Islet precursor cell (in vitro differentiated cells): ENCODE results near the gene ELP6.
A peak's percentile ranks its signal among the peaks of the same experiment; 100 is the strongest.
"Not testable (repeated sequence)": the region's sequence is repeated elsewhere in the genome, so short reads cannot be mapped to it uniquely, and the experiment has no call there.

Experiments
- DNase-seq: peaks from one replicate; pipeline ENCODE4 v3.0.0-alpha.2; 2018

The ELP6 gene

GRCh38 chr3:47505267-47505666 is 8.2 kb downstream of the ELP6 start:
- DNase-seq: not testable (repeated sequence)

DNA sequence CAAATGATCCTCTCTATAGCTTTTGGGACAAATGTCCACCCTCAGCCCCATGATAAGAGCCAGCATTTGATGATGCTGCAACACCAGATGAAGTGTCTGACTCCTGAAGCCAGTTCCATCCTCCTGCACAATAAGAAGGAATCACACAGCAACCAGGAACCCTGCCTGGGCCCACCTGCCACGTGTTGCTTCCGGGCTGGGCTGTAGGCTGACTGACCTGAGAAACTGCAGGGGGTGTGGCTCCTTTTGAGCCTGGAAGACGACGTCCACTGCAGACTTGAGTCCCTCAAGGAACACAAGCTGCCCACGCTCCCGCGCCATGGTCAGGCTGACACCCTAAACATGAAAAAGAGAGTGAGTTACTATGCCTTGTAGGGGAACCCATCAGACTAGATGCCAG is 9.4 kb downstream of the ELP6 start:
- no peak for DNase-seq

DNA sequence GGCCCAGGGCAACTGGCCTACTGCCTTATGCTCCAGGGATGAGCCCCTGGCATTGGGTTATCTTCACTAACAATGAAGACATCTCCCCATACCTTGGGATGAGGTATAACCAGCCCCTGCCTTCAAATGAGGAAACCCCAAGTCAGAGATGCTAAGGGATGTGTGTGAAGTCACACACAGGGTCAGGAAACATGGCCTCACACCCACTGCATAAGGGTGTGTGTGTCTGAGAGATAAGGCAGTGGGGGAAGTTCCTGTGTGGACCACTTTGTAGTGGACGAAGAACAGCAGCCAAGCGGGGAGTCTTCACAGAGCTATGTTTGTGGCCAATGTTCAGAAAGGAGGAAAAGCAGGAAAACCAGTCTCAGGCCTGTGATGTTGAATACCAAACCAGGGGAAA is 10.5 kb downstream of the ELP6 start:
- no peak for DNase-seq

DNA sequence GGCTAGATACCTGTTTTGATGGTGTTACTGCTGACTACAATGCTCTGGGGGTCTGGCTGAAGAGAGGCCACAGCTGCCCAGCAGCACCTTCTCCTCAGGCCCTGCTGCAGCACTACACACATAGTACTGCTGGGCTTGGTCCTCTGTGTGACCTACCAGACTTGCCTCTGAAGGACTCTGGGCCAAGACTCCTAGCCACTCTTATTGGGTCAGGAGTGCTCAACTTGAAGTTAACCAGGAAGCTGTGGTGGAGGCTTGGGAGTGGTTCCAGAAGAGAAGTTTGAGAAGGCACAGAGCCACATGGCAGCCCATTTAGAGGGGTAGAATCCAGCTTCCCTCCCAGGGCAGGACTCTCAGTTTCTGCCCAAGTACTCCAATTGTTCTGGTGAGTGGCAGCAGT is 16.6 kb downstream of the ELP6 start:
- DNase-seq: no peak

DNA sequence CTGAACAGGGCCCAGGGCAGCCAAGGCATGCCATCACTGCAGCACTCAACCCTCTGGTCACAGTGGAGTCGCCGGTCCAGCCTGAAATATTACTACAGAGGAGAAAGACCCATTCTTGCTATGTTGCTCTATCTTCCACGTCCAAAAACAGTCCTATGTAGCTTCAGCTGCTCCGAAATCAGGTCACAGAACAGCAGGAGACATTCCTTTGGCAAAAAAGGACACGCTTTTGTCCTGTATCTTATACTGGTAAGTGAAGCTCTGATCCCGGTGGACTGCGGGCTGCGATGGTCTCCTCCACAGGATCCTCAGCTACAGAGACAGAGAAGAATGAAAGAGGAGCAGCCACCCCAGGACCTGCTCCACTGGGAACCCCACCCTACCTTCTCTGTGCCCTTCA is 17.6 kb downstream of the ELP6 start:
- DNase-seq: no peak

- no peak for DNase-seq
These were observed 18.4 kb downstream of the ELP6 start for GRCh38 chr3:47495111-47495510.

DNA sequence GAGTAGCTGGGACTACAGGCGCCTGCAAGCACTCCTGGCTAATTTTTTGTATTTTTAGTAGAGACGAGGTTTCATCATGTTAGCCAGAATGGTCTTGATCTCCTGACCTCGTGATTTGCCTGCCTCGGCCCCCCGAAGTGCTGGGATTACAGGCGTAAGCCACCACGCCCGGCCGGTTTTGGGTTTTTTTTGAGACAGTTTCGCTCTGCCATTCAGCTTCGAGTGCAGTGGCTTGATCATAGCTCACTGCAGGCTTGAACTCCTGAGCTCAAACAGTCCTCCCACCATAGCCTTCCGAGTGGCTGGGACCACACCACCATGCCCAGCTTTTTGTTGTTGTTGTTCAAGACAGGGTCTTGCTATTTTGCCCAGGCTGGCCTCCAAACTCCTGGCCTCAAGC is 21.7 kb downstream of the ELP6 start:
- DNase-seq: no peak

- DNase-seq: no peak
These were observed 22.3 kb downstream of the ELP6 start for GRCh38 chr3:47491186-47491585.

DNA sequence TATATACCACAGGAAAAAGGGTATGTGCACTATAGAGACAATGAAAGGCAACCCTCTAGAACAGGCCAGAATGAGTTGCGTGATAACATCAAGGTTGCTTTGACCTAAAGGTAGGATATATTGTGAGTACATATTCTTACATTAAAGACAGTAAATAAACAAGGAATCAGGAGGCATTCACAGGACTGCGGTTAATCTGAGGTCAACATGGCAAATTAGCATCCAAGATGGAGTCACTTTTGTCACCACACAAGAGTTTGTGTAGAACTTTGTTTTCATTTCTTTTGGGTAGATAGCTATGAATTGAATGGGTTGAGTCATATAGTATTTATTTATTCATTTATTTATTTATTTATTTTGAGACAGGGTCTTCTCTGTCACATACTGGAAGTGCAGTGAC is 26.2 kb downstream of the ELP6 start:
- DNase-seq: no peak

DNA sequence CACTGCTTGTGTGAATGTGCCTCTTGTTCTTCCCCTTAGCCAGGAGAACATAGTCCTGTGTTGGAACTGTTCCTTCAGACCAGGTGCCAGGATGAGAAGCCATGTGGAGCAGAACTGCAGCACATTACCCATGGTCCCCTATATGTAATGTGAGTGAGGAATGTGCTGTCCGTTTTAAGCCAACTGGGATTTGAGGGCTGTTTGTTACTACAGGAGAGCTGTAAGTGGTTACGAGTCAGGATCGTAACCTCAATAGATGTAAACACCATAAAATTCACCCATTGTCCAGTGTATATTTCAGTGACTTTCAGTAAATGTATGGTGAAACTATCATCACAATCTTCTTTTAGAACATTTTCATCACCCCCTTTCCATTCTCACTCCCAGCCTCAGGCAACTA is 27.7 kb downstream of the ELP6 start:
- no peak for DNase-seq

GRCh38 chr3:47482366-47482765 is 31.1 kb downstream of the ELP6 start:
- DNase-seq: no peak

DNA sequence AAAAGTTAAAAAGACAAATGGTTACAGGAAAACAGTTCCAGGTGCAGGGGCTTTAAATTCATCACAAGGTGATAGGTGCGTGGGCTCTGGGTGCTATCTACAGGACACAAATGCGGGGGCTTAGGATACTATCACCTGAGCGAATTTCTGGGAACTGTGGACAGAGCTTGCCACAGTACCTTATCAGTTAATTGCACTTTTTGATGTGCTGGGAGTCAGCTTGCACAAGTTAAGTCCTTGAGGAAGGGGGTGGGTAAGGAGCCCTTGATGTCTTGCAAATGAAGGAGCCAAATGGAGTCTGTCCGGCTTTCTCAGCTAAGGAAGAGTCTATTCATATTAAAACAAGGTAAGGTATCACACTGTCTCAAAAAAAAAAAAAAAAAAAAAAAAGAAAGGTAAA is 31.7 kb downstream of the ELP6 start:
- DNase-seq: not testable (repeated sequence)

DNA sequence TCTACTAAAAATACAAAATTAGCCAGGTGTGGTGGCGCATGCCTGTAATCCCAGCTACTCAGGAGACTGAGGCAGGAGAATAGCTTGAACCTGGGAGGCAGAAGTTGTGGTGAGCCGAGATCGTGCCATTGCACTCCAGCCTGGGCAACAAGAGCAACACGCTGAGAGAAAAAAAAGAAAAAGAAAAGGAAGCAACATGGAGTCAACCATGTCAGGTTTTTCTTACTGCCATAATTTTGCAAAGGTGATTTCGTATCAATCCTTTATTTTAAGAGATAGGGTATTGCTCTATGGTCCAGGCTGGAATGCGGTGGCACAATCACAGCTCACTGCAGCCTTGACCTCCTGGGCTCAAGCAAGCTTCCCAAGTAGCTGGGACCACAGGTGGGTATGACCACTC is 33.2 kb downstream of the ELP6 start:
- DNase-seq: not testable (repeated sequence)

DNA sequence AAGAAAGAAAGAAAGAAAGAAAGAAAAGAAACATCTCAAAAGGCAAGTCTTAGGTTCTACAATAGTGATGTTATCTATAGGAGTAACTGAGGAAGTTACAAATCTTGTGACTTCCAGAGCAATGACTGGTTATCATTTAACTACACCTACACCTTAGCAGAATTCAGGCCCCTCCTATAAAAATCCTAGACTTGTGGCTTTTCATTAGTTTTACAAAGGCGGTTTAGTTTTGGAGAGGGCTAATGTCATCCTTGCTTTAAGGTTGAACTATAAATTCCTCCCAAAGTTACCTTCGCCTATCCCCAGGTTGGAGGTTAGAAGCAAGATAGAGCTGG is 33.7 kb downstream of the ELP6 start:
- no peak for DNase-seq

DNA sequence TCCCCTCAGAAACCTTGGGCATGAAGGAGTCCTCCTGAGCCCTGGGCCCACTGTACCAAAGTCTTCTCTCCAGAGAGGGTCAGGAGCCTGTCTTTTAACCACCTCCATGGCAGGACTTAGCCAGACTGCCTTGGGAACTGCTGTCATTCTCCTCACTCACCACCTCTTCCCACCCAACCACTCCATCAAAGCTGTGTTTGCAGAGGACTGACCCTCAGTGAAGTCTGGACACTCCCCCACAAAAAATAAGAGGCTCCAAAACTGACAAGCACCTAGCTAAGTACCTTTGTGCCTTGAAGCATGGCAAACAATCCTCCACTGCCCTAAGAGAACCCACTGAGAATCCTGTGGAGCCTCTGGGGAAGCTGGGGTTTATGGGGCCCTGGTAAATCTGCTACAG is 35.5 kb downstream of the ELP6 start:
- DNase-seq: no peak

- no peak for DNase-seq
These were observed 36.8 kb downstream of the ELP6 start for GRCh38 chr3:47476644-47477199.

DNA sequence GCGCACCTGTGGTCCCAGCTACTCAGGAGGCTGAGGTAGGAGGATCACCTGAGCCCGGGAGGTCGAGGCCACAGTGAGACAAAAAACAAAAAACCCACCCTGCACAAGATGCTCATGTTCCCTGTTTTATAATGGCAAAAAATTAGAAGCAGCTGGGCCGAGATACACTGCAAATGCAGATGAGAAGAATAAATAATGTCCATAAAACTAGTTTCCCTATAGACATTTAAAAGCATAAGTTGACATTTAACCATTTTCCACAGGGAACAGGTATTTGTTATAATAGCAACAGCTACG is 37.2 kb downstream of the ELP6 start:
- no peak for DNase-seq

DNA sequence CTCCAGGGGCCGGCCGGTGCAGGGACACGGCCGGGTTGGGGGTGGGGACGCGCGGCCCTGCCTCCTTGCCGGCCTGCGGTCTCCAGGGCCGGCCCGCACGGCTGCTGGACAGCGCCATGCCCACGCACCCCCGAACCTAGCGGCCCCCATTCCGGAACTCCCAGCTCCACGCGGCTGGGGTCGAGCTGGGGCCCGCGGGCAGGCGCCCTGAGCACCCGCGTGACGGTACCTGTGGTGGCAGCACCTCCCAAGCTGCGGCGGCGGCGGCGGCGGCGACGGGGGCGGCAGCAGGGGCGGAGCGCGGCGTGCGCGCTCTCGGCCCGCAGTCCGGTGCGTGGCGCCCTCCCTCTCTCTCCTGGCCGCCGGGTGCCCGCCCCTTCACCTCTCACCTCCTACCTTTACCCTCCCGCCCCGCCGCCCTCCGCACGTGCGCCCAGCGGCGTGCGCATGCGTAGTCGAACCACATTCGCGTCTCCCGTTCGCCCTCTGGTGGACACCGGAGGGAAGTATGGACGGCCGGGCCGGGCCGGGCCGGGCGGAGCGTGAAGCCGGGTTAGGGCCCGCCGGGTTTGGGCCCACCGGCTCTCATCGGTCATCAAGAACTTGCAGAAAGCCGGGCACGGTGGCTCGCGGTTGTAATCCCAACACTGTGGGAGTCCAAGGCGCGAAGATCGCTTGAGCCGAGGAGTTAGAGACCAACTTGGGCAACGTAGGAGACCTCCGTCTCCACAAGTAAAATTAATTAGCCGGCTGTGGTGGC is 37.8 kb downstream of the ELP6 start, which contains the start of gene SCAP:
Gene SCAP, minus strand, starts transcription at position 372 of the 760 bp plus-strand sequence. CDS start 32,948 bp downstream, outside the sequence.
- DNase-seq: peak; percentile 94

GRCh38 chr3:47475029-47475569 is 38.4 kb downstream of the ELP6 start:
- DNase-seq: peak; percentile 56

GRCh38 chr3:47473391-47473790 is 40.1 kb downstream of the ELP6 start:
- peak; percentile 45 for DNase-seq

DNA sequence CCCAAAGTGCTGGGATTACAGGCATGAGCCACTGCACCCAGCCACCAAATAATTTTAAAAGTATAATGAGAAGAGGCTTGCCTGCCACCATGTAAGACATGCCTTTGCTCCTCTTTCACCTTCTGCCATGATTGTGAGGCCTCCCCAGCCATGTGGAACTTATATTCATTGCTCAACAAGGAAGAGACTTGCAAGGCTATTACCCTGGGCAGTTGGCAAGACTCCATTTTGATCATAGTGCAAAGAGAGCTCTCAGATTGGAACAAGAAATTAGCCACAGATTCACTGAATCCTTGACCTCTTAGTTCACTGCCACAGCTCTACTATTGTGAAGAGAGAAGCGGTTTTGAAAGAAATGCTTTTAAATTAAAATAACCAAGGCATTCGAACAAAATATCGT is 43.9 kb downstream of the ELP6 start:
- DNase-seq: no peak

- not testable (repeated sequence) for DNase-seq
These were observed 45.2 kb downstream of the ELP6 start for GRCh38 chr3:47468315-47468714.

DNA sequence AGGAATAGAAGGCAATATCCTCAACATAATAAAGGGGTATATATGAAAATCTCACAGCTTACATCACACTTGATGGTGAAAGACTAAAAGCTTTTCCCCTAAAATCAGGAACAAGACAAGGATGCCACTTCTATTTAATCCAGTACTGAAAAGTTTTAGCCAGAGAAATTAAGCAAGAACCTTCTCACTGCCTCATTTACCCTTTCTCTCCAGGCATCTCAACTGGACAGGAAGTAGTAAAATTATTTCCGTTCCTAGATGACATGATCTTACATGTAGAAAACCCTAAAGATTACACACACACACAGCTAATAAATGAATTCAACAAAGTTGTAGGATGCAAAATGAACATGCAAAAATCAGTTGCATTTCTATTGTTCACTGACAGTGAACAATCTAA is 48.9 kb downstream of the ELP6 start:
- no peak for DNase-seq

DNA sequence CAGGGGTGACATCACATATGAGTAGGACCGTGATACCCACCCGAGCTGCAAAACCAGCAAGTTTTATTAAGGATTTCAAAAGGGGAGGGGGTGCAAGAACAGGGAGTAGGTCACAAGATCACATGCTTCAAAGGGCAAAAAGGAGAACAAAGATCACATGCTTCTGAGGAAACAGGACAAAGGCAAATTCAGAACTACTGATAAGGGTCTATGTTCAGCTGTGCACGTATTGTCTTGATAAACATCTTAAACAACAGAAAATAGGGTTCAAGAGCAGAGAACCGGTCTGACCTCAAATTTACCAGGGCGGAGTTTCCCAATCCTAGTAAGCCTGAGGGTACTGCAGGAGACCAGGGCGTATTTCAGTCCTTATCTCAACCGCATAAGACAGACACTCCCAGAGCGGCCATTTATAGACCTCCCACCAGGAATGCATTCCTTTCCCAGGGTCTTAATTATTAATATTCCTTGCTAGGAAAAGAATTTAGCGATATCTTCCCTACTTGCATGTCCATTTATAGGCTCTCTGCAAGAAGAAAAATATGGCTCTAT is 53.9 kb downstream of the ELP6 start:
- not testable (repeated sequence) for DNase-seq

DNA sequence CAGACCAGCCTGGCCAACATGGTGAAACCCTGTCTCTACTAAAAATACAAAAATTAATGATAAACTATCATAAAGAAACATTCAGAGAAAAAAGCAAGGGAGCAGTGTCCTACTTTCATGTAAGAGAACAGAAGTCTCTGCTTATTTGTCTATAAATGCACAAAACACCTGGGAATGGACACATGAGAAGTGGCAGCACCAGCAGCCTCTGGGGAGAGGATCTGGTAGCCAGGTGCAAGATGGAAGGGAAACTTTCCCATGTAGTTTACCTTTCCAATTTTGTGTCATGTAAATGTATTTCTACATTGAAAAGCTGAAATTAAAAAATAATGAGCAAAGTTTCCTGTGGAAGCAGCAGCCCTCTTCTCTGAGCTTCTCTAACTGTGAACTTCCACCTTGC is 56.5 kb downstream of the ELP6 start:
- peak; percentile 1 for DNase-seq
